ENCODE measurements around the gene RPL10.

RPL10 gene

GRCh38 chrX:154381271-154381670 is 16.9 kb upstream of the RPL10 start:
- TF ChIP-seq ZBTB7A (IDR thresholded peaks at IDR 0.05; ENCODE audit: low read depth): no peak

GRCh38 chrX:154382483-154383069 is 15.6 kb upstream of the RPL10 start:
- TF ChIP-seq FOXM1 (IDR thresholded peaks at IDR 0.05; ENCODE audit: borderline replicate concordance, low read depth): no peak
- no peak for TF ChIP-seq CREB1 (IDR thresholded peaks at IDR 0.05; ENCODE audit: low read depth)
- TF ChIP-seq USF1 (IDR thresholded peaks at IDR 0.05): no peak
- TF ChIP-seq RAD21 (IDR thresholded peaks at IDR 0.05; ENCODE audit: low read depth): no peak
- TF ChIP-seq NFIC (IDR thresholded peaks at IDR 0.05): peak; percentile 39

GRCh38 chrX:154383359-154384283 is 14.6 kb upstream of the RPL10 start:
- TF ChIP-seq CREB1 (IDR thresholded peaks at IDR 0.05; ENCODE audit: low read depth): no peak

- no peak for TF ChIP-seq CEBPB (IDR thresholded peaks at IDR 0.05)
- no peak for TF ChIP-seq ZBTB7A (IDR thresholded peaks at IDR 0.05; ENCODE audit: low read depth)
- TF ChIP-seq RAD21 (IDR thresholded peaks at IDR 0.05; ENCODE audit: low read depth): peak; percentile 13; the same call in 1 of the 2 replicates
- TF ChIP-seq REST (IDR thresholded peaks at IDR 0.05; ENCODE audit: low read depth): no peak
Observed at GRCh38 chrX:154384284-154384892, 13.8 kb upstream of the RPL10 start.

- TF ChIP-seq REST (IDR thresholded peaks at IDR 0.05; ENCODE audit: low read depth) (no peak), RAD21 (IDR thresholded peaks at IDR 0.05; ENCODE audit: low read depth) (no peak), EP300 (IDR thresholded peaks at IDR 0.05; ENCODE audit: borderline replicate concordance) (0 out of 2 replicates have a peak, but pooled peaks have one; percentile 3), TEAD4 (IDR thresholded peaks at IDR 0.05) (no peak), NFIC (IDR thresholded peaks at IDR 0.05) (no peak), MAX (IDR thresholded peaks at IDR 0.05) (peak; percentile 26), YY1 (IDR thresholded peaks at IDR 0.05; ENCODE audit: low read depth) (no peak; the same call in 1 of the 2 replicates), CREB1 (IDR thresholded peaks at IDR 0.05; ENCODE audit: low read depth) (no peak), USF1 (IDR thresholded peaks at IDR 0.05) (no peak), EGR1 (IDR thresholded peaks at IDR 0.05) (0 out of 2 replicates have a peak, but pooled peaks have one; percentile 41)
Observed at GRCh38 chrX:154396973-154397887, 947 bp upstream of the RPL10 start.
